MM.1S (cell line): Measurements from ENCODE around the gene COG5.

Experiments
- DNase-seq: peaks from one replicate; pipeline ENCODE4 v3.0.0-alpha.2; 2015
- H2AFZ ChIP-seq: fragments of 300-600 bp; sonication (generic); 2 replicates; pipeline ENCODE4 v1.6.0; 2016; ENCODE audit warnings: antibody characterized with exemption, low read length
- H3F3A ChIP-seq: fragments of 300-600 bp; sonication (generic); 2 replicates; pipeline ENCODE4 v1.6.1; 2016; ENCODE audit warnings: mild to moderate bottlenecking, antibody characterized with exemption, low read length, moderate library complexity, mixed read lengths; ENCODE audit not compliant: insufficient read depth
- H3K27ac ChIP-seq: fragments of 300-600 bp; sonication (generic); 2 replicates; pipeline ENCODE4 v1.5.1; 2016; ENCODE audit warnings: mild to moderate bottlenecking, low read length
- H3K27me3 ChIP-seq: fragments of 300-600 bp; sonication (generic); replicated peaks from 2 replicates; pipeline ENCODE4 v1.6.0; 2016; ENCODE audit warnings: low read length; ENCODE audit not compliant: insufficient read depth
- H3K36me3 ChIP-seq: fragments of 300-600 bp; sonication (generic); replicated peaks from 2 replicates; pipeline ENCODE4 v1.6.1; 2016; ENCODE audit warnings: mild to moderate bottlenecking, low read length, mixed read lengths; ENCODE audit not compliant: insufficient read depth
- H3K4me1 ChIP-seq: fragments of 300-600 bp; sonication (generic); 2 replicates; pipeline ENCODE4 v1.6.1; 2016; ENCODE audit warnings: low read length, mixed read lengths
- H3K4me2 ChIP-seq: fragments of 300-600 bp; sonication (generic); 2 replicates; pipeline ENCODE4 v1.6.0; 2016; ENCODE audit warnings: low read depth, low read length
- H3K4me3 ChIP-seq: fragments of 300-600 bp; sonication (generic); 2 replicates; pipeline ENCODE4 v1.5.1; 2016; ENCODE audit warnings: low read length, mixed read lengths
- H3K79me2 ChIP-seq: fragments of 300-600 bp; sonication (generic); 2 replicates; pipeline ENCODE4 v1.6.1; 2016; ENCODE audit warnings: mixed run types, low read length, mixed read lengths
- H3K9ac ChIP-seq: fragments of 300-600 bp; sonication (generic); 2 replicates; pipeline ENCODE4 v1.6.1; 2016; ENCODE audit warnings: low read length, mixed read lengths
- H3K9me2 ChIP-seq: fragments of 300-600 bp; sonication (generic); replicated peaks from 2 replicates; pipeline ENCODE4 v1.6.1; 2016; ENCODE audit warnings: mild to moderate bottlenecking, low read length, mixed read lengths; ENCODE audit not compliant: insufficient read depth
- H3K9me3 ChIP-seq: fragments of 300-600 bp; sonication (generic); replicated peaks from 2 replicates; pipeline ENCODE4 v1.6.1; 2016; ENCODE audit warnings: mild to moderate bottlenecking, low read length, mixed read lengths; ENCODE audit not compliant: insufficient read depth
- H4K20me1 ChIP-seq: fragments of 300-600 bp; sonication (generic); 2 replicates; pipeline ENCODE4 v1.6.1; 2016; ENCODE audit warnings: mild to moderate bottlenecking, low read length, moderate library complexity, mixed read lengths; ENCODE audit not compliant: insufficient read depth
- CTCF ChIP-seq: fragments of 300-600 bp; sonication (generic); IDR thresholded peaks from 2 replicates; pipeline ENCODE4 v1.5.1; 2016; ENCODE audit warnings: antibody characterized with exemption, low read length, mixed read lengths
- EZH2 ChIP-seq: fragments of 300-600 bp; sonication (generic); optimal IDR thresholded peaks from 2 replicates; pipeline ENCODE3; 2017; ENCODE audit warnings: low read depth, mild to moderate bottlenecking, antibody characterized with exemption, low read length, mixed read lengths
- EZH2phosphoT487 ChIP-seq: fragments of 300-600 bp; sonication (generic); IDR thresholded peaks from 2 replicates; pipeline ENCODE4 v1.6.1; 2018; ENCODE audit warnings: antibody characterized with exemption, low read length

The COG5 gene

GRCh38 chr7:107495516-107495915 is 68.2 kb downstream of the COG5 start:
- DNase-seq = peak; percentile 5
- no peaks in the 10 kb centered on the region for H3K79me2 ChIP-seq

GRCh38 chr7:107494884-107495283 is 68.8 kb downstream of the COG5 start:
- TF ChIP-seq CTCF (no peak), EZH2 (no peak), EZH2phosphoT487 (no peak)
- H3K27me3 ChIP-seq = no peaks in the 10 kb centered on the region
- H3K9me2 ChIP-seq = no peaks in the 10 kb centered on the region
- H3K4me1 ChIP-seq = no peaks in the 10 kb centered on the region
- no peak overlapping the region for H3K4me2 ChIP-seq
- no peak overlapping the region for H3K27ac ChIP-seq
- no peak overlapping the region for H2AFZ ChIP-seq
- no peaks in the 10 kb centered on the region for H3K79me2 ChIP-seq
- peak; percentile 2 for DNase-seq
- no peak overlapping the region for H3K9ac ChIP-seq
- H3K9me3 ChIP-seq = no peaks in the 10 kb centered on the region
- no peaks in the 10 kb centered on the region for H4K20me1 ChIP-seq
- no peak overlapping the region for H3K4me3 ChIP-seq
- H3F3A ChIP-seq = no peaks in the 10 kb centered on the region
- H3K36me3 ChIP-seq = no peaks in the 10 kb centered on the region

More at GRCh38 chr7:107495516-107495915, 68.2 kb downstream of the COG5 start:
- Histone ChIP-seq H3K9me2 (no peaks in the 10 kb centered on the region), H3K27ac (no peak overlapping the region), H3K4me2 (no peak overlapping the region), H3K4me1 (no peaks in the 10 kb centered on the region), H3K4me3 (no peak overlapping the region), H2AFZ (no peak overlapping the region), H3F3A (no peaks in the 10 kb centered on the region), H4K20me1 (no peaks in the 10 kb centered on the region), H3K27me3 (no peaks in the 10 kb centered on the region), H3K9ac (no peak overlapping the region), H3K9me3 (no peaks in the 10 kb centered on the region), H3K36me3 (no peaks in the 10 kb centered on the region)
- TF ChIP-seq CTCF = no peak
- TF ChIP-seq EZH2 = no peak
- TF ChIP-seq EZH2phosphoT487 = no peak

- no peak for DNase-seq
These were observed 69.4 kb downstream of the COG5 start for GRCh38 chr7:107494315-107494751.

More at GRCh38 chr7:107494315-107494751, 69.4 kb downstream of the COG5 start:
- Histone ChIP-seq H3K9me3 (no peaks in the 10 kb centered on the region), H3K9ac (no peak overlapping the region), H2AFZ (no peak overlapping the region), H4K20me1 (no peaks in the 10 kb centered on the region), H3K36me3 (no peaks in the 10 kb centered on the region), H3K27me3 (no peaks in the 10 kb centered on the region), H3K9me2 (no peaks in the 10 kb centered on the region), H3F3A (no peaks in the 10 kb centered on the region), H3K79me2 (no peaks in the 10 kb centered on the region), H3K27ac (no peak overlapping the region), H3K4me3 (no peak overlapping the region), H3K4me2 (no peak overlapping the region), H3K4me1 (no peaks in the 10 kb centered on the region)
- TF ChIP-seq EZH2phosphoT487 (no peak), EZH2 (no peak), CTCF (no peak)
